ENCODE results near the gene HMBS. TPM values are rescaled to one million over a fixed set of nuclear protein-coding genes. Genes with fewer than 3 reads are reported as not detected.

The HMBS gene
- total RNA-seq, 1 donor from 2014 or later: 38.2 TPM

- H3K36me3 Mint-ChIP-seq: peaks cover 4% of the 10 kb centered on the region
- H3K27me3 Mint-ChIP-seq: no peaks in the 10 kb centered on the region
- peaks cover 18% of the 10 kb centered on the region for H3K4me1 Mint-ChIP-seq (ENCODE audit: unreplicated experiment)
- TF ChIP-seq CTCF (conservative IDR thresholded peaks at IDR 0.05): no peak
- no peak for DNase-seq (ENCODE audit: extremely low spot score, unreplicated experiment)
- H3K27ac Mint-ChIP-seq: peak overlapping the region; percentile 89
- H3K4me3 Mint-ChIP-seq: peak overlapping the region; percentile 93
- no peaks in the 10 kb centered on the region for H3K9me3 Mint-ChIP-seq
Measured at GRCh38 chr11:119120639-119121007, 35.9 kb downstream of the HMBS start.

- peak within 1 kb of the TSS; percentile 89 for H3K27ac Mint-ChIP-seq
- peaks cover 18% of the 10 kb centered on the region for H3K4me1 Mint-ChIP-seq (ENCODE audit: unreplicated experiment)
- H3K9me3 Mint-ChIP-seq: no peaks in the 10 kb centered on the region
- peak within 1 kb of the TSS; percentile 93 for H3K4me3 Mint-ChIP-seq
- DNase-seq (ENCODE audit: extremely low spot score, unreplicated experiment): peak; percentile 99
- no peak for TF ChIP-seq CTCF (conservative IDR thresholded peaks at IDR 0.05)
- H3K36me3 Mint-ChIP-seq: peaks cover 4% of the 10 kb centered on the region
- H3K27me3 Mint-ChIP-seq: no peaks in the 10 kb centered on the region
Measured at GRCh38 chr11:119121008-119121810, 36.5 kb downstream of the HMBS start, which contains the start of gene HINFP. Gene HINFP, plus strand, starts transcription at chr11:119121580. Its CDS starts 5,365 bp downstream, at chr11:119126945.

GRCh38 chr11:119121811-119122124 lies 37.1 kb downstream of the HMBS start:
- Mint-ChIP-seq H3K36me3 (peaks cover 4% of the 10 kb centered on the region), H3K9me3 (no peaks in the 10 kb centered on the region), H3K27ac (peak overlapping the region; percentile 89), H3K4me3 (peak overlapping the region; percentile 93), H3K4me1 (ENCODE audit: unreplicated experiment) (peaks cover 18% of the 10 kb centered on the region), H3K27me3 (no peaks in the 10 kb centered on the region)
- no peak for DNase-seq (ENCODE audit: extremely low spot score, unreplicated experiment)
- TF ChIP-seq CTCF (conservative IDR thresholded peaks at IDR 0.05): no peak

- no peak overlapping the region for H3K27ac Mint-ChIP-seq
- H3K4me3 Mint-ChIP-seq: no peak overlapping the region
- H3K36me3 Mint-ChIP-seq: peaks cover 9% of the 10 kb centered on the region
- no peaks in the 10 kb centered on the region for H3K27me3 Mint-ChIP-seq
- DNase-seq (ENCODE audit: extremely low spot score, unreplicated experiment): no peak
- no peak for TF ChIP-seq CTCF (conservative IDR thresholded peaks at IDR 0.05)
- peaks cover 11% of the 10 kb centered on the region for H3K4me1 Mint-ChIP-seq (ENCODE audit: unreplicated experiment)
- no peaks in the 10 kb centered on the region for H3K9me3 Mint-ChIP-seq
Measured at GRCh38 chr11:119125821-119126220, 41.1 kb downstream of the HMBS start.

- no peak for DNase-seq (ENCODE audit: extremely low spot score, unreplicated experiment)
- Mint-ChIP-seq H3K4me3 (no peak overlapping the region), H3K27ac (no peak overlapping the region), H3K36me3 (peaks cover 9% of the 10 kb centered on the region), H3K4me1 (ENCODE audit: unreplicated experiment) (peaks cover 7% of the 10 kb centered on the region), H3K9me3 (no peaks in the 10 kb centered on the region), H3K27me3 (no peaks in the 10 kb centered on the region)
- no peak for TF ChIP-seq CTCF (conservative IDR thresholded peaks at IDR 0.05)
Measured at GRCh38 chr11:119126675-119127268, 42.1 kb downstream of the HMBS start.

All from type B pancreatic cell (in vitro differentiated cells).